HG02885 (cell line): ENCODE results near the gene THAP6.
"Not testable (repeated sequence)": the region's sequence is repeated elsewhere in the genome, so short reads cannot be mapped to it uniquely, and the experiment has no call there.

ENCODE experiments used
- ATAC-seq: cut with Tn5 transposase; IDR thresholded peaks from one replicate; pipeline ENCODE4 v1.9.1; 2021; ENCODE audit warnings: mild to moderate bottlenecking; ENCODE audit not compliant: unreplicated experiment, poor library complexity

Gene THAP6

DNA sequence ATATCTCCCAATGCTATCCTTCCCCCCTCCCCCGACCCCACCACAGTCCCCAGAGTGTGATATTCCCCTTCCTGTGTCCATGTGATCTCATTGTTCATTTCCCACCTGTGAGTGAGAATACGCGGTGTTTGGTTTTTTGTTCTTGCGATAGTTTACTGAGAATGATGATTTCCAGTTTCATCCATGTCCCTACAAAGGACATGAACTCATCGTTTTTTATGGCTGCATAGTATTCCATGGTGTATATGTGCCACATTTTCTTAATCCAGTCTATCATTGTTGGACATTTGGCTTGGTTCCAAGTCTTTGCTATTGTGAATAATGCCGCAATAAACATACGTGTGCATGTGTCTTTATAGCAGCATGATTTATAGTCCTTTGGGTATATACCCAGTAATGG, 5.2 kb downstream of the THAP6 start:
- ATAC-seq, result not testable (repeated sequence)

DNA sequence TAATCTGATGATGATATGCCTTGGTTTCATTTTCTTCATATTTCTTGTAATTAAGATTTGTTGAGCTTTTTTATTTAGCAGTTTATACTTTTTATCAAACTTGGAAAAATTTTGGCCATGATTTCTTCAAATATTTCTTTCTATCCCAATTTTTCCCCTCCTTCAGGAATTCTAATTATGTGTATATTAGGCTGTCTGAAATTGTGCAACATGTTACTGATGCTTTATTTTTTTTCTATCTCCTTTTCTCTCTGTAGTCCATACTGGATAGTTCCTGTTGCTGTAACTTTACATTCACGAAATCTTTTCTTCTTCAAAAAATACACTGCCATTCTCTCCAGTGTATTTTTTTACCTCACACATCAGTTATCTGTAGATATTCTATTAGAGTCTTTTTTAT, 10.8 kb downstream of the THAP6 start:
- no peak for ATAC-seq

DNA sequence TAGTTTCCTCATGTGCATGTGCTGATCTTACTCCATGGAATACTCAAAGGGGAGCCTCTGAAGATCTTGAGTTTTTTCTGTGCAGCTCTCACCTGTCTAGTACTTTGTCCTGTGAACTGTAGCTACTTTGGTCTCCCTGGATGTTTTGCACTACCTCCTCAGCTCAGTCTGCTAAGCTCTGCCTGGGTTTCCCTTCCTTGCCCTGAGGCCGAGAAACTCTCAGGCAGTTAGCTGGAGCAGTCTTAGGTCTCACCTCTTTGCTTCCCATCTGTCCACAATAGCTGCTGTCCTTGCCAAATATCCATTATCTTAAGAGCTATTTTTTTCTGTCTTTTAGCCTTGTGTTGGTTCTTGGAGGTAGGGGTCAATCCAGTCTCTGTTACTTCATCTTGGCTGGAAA, 11.6 kb downstream of the THAP6 start:
- no peak for ATAC-seq

DNA sequence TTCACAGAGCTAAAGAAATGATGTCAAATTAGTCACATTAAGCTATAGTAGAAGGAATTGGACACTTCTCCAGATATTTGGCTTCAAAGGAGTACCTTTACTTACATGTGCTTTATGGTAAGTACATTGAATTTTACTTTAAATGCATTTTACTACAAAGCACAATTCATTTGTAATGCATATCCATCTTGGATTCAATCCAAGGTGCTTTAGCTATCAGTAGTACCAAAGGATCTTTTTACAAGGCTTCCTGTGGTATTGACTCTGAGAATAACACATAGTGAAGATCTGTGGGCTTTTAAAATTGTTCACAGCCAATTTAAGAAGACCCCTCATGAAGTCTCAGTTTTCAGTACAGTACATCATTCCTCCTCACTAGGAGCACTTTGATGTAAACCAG, 13.2 kb downstream of the THAP6 start:
- no peak for ATAC-seq

DNA sequence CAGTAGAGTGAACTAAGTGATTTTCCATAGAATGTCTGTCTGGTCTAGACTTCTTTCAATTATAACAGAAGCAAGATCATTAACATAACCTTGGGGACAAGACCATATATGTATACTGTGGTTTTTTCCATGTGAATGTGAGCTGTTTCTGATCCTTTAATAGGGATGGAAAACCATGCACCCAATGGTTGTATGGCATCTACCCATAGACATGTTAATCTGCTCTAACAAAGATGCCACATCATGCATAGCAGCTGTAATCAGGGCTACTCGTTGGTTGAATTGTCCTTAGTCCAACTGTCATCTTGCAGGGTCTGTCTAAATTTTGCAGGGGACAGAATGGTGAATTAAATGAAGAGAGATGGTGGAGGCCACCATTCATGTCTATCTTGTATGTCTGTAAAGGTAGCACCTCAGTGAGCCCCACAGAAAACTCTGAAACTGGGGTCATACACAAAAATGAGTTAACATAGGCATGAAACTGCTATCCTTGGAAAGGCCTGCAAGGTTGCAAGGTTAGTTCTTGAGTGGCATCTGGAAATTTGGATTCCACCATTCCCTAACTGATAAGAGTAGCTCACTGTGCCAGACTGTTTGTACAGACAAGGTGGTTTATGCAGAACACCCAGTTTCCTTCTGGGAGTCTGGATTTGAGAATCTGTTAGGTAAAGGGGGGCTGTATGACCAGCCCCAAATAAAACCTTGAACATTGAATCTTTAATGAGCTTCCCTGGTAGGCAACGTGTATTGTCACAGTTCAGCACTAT, 16.5 kb downstream of the THAP6 start:
- no peak for ATAC-seq

DNA sequence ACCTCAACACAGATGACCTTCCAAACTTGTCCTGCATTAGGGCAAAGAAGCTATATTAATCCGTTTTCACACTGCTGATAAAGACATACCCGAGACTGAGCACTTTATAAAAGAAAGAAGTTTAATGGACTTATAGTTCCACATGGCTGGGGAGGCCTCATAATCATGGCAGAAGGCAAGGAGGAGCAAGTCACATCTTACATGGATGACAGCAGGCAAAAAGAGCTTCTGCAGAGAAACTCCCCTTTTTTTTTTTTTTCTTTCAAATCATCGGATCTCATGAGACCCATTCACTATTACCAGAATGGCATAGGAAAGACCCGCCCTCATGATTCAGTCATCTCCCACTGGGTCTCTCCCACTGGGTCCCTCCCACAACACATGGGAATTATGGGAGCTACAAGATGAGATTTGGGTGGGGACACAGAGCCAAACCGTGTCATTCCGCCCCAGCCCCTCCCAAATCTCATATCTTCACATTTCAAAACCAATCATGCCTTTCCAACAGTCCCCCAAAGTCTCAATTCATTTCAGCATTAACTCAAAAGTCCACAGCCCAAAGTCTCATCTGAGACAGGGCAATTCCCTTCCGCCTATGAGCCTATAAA, 17.4 kb downstream of the THAP6 start:
- ATAC-seq, result not testable (repeated sequence)

DNA sequence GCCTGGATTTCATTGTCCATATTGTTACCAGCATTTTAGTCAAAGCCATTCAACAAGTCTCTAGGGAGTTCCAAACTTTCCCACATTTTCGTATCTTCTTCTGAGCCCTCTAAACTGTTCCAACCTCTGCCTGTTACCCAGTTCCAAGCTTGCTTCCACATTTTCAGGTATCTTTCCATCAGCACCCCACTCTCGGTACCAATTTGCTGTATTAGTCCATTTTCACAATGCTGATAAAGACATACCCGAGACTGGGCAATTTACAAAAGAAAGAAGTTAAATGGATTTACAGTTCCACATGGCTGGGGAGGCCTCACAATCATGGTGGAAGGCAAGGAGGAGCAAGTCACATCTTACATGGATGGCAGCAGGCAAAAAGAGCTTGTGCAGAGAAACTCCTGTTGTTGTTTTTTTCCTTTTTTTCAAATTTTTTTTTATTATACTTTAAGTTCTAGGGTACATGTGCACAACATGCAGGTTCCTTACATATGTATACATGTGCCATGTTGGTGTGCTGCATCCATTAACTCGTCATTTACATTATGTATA, 19.1 kb downstream of the THAP6 start:
- ATAC-seq, result not testable (repeated sequence)

DNA sequence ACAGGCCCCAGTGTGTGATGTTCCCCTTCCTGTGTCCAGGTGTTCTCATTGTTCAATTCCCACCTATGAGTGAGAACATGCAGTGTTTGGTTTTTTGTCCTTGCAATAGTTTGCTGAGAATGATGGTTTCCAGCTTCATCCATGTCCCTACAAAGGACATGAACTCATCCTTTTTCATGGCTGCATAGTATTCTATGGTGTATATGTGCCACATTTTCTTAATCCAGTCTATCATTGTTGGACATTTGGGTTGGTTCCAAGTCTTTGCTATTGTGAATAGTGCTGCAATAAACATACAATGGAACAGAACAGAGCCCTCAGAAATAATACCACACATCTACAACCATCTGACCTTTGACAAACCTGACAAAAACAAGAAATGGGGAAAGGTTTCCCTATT, 19.7 kb downstream of the THAP6 start:
- not testable (repeated sequence) for ATAC-seq

DNA sequence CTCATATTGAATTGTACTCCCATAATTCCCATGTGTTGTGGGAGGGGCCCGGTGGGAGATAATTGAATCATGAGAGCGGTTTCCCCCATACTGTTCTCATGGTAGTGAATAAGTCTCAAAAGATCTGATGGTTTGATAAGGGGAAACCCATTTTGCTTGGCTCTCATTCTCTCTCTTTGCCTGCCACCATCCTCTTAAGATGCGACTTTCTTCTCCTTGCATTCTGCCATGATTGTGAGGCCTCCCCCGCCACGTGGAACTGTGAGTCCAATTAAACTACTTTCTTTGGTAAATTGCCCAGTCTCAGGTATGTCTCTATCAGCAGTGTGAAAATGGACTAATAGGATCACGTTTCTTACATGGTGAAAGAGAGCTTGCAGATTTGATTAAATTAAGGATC, 23.0 kb downstream of the THAP6 start:
- ATAC-seq, result not testable (repeated sequence)

DNA sequence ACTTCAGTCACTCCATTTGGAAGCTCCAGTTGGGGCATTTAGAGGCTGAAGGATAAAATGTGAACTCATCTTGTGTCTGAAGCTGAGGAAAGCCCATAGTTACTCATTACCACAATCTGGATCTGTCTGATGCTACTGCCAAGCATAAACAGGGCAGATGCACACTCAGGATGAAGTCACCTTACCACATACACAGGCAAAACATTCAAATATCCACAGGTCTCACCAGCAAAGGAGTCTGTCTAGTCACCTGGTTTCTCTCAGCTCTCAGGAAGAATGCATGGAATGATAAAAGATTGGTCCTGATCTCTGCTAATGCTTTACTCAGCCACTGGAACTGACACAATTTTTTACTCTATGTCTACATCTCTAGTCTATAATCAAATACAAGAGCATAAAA, 28.6 kb downstream of the THAP6 start:
- no peak for ATAC-seq

DNA sequence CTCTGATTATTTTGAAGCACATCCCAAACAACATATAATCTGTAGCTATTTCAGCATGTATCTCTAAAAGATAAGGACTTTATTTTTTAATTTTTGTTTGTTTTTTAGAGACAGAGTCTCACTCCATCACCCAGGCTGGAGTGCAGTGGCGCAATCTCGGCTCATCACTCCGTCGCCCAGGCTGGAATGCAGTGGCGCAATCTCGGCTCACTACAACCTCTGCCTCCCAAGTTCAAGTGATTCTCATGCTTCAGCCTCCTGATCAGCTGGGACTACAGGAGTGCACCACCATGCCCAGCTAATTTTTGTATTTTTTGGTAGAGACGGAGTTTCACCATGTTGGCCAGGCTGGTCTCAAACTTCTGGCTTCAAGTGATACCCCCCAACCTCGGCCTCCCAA, 29.9 kb downstream of the THAP6 start:
- ATAC-seq, result not testable (repeated sequence)

DNA sequence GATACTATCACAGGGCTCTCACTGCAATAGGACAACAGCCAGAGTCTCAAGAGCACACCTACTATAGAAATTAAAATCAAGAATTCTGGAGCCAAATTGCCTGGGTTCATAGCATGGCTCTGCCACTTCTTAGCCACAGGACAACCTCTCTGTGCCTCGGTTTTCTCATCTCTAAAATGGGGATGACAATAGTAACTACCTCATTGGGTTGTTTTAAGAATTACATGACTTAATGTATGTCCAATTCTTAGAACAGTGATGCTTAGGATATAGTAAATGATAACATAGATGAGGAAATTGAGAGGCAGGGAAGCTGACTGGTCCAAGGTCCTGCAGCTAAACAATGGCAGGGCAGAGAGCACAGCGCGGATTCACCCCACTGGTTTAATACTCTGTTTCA, 30.6 kb downstream of the THAP6 start:
- ATAC-seq, result no peak

DNA sequence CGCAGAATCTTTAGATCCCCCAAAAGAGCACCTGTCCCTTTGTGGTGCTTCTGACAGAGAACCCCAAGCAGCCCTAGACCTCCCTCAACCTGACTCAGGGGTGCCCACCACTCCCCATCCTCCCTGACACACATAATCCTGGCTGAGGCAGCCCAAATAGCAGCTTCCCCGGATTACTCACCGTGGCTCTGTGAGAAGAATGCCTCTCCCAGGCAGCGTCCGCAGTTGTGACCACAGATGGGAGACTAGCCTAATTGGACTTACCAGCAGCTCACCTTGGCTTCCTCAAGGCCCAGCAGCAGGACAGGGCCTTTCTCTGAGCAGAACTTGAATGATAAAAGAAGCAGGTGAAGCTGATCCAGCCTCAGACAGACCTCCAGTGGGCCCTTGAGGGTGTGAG, 31.3 kb downstream of the THAP6 start:
- ATAC-seq, result no peak

DNA sequence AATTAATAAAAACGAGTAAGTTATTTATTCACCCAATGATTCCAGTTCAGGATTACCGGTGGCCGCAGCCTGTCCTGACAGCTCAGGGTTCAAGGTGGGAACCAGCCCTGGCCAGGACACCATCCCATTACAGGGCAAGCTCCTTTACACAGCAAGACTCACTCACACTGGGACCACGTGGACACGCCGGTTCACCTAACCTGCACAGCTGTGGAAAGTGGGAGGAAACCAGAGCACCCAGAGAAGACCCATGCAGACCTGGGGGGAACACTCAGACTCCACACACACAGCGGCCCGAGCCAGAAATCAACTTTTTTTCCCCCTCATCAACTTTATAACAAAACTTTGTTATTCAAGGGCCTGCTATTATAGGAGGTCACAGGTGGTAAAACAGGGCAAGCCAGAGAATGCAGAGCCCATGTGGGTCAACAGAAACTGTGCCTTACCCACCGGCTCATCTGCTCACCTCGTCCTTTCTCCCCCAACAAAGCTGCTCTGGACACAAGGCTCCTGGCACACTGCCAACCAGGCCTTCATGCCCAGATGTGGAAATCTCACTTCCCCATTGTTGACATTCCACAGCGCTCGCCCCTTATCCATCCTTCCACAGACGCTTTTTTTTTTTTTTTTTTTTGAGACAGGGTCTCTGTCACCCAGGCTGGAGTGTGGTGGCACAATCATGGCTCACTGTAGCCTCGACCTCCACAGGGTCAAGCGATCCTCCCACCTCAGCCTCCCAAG, 33.5 kb downstream of the THAP6 start:
- ATAC-seq, result no peak

DNA sequence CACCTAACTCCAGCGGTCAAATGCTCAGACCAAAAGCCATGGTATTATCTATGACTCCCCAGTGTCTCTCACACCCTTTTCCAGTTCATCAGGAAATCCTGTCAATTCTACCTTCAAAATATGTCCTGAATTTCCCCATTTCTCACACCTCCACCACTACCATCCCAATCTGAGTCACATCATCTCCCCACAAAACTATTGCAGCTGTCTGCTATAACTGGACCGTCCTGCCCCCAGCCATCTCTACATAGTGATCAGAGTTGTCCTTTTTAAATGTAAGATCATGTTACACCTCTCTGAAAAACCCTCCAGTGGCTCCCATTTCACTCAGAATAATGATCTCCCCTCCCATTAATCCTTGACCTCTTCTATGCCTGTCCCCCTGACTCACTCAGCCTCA, 34.7 kb downstream of the THAP6 start:
- ATAC-seq, result no peak

DNA sequence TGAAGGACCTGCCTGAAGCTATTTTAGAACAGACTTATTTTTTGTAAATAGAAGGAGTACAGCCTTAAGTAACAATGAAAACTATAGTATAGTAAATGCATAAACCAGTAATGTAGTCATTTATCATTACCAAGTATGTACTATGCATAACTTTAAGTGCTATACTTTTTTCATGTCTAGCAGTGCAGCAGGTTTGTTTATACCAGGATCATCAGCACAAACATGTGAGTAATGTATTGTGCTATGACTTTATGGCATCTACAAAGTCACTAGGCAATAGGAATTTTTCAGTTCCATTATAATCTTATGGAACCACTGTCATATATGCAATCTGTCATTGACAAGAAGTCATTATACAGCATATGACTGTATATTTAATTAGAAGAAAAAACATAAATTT, 38.2 kb downstream of the THAP6 start:
- ATAC-seq, result no peak

DNA sequence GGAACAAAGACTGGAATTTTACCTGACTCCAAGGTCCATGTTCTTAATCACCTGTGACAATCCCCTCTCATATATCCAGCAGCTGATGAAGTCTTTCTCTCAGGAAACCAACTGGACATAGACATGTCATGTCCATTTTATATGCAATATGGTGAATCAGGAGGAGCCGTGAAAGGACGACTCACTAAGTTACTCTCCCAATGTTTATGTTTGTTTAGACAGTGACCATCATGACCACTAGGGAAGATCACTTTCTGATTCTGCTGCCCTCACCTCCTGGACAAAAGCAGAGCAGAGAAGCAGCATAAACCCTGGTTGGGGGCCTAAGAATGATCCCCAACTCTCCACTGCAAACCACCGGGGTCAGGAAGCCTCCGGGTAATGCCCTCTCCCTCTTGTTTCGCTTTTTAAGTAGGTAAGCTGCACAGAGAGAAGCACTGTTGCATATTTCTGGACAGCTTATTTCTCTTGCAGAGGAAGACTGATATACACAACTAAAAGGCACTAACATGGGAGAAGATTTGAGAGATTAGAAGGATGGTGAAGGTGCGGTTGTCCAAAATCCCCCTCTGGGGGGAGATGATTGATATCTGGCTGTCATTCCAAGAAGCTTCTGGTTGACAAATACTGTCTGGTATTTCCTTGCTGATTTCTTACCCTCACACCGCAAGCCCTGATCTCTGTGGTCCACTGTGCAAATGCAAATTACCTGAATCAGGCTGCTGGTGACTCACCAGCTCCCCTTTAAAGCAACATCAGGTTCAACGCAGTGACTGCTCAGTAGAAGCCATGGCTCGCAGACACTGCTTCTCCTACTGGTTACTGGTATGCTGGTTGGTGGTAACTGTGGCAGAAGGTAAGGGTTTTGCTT, 41.3 kb downstream of the THAP6 start, which contains the start of gene ODAPH:
Gene ODAPH, plus strand, starts transcription at position 773 of the 871 bp plus-strand sequence. Its CDS starts 17 bp downstream, at position 790.
- ATAC-seq, result peak; percentile 98

DNA sequence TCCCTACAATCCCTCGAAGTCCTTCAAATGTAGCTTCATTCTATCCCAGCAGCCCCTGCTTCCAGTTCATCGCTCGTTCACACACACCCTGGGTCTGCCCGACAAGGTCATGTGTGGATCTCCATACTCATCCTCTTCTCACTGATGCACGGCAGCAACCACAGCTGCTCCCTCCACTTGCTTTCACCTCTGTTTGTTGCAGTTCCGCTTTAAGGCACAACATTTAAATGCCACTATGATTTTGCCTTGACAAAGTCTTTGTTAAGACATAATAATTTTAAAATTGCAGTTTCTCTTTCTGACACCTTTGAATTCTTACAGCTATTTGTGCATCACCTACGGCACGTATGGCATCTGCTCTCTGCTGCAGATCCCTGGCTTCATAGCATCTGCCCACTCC, 43.4 kb downstream of the THAP6 start:
- peak; percentile 52 for ATAC-seq

DNA sequence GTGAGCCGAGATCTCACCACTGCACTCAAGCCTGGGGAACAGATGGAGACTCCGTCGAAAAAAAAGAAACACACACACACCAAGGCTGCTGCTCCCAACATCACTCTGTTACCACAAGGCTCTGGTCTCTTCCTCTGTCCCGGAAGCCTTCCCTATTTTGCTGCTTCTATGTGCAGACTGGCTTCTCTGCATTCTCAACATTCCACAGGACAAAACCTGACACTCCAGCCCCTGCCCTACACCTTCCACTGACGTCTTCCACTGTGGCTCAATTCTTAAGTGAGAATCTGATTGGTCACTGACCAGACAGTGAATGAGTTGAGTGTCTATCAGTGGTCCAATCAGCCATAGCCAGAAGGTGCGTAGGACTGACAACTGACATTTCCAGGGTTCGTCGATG, 47.5 kb downstream of the THAP6 start:
- no peak for ATAC-seq

DNA sequence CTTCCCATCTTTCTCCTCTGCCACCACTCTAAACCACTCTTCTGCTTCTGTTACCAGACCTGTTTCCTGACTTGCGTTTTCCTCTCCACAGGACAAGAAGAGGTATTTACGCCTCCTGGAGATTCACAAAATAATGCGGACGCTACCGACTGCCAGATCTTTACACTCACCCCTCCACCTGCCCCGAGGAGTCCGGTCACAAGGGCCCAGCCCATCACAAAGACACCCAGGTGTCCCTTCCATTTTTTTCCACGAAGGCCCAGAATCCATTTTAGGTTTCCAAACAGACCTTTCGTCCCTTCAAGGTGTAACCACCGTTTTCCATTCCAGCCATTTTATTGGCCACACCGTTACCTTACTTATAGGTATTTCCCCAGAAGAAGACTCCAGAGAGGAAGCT, 49.8 kb downstream of the THAP6 start:
- ATAC-seq, result no peak
